A673 (cell line): ENCODE data around the gene PIGL. TPM values are rescaled to one million over a fixed set of nuclear protein-coding genes. Genes with fewer than 3 reads are reported as not detected.
"Not testable (repeated sequence)": the region's sequence is repeated elsewhere in the genome, so short reads cannot be mapped to it uniquely, and the experiment has no call there.

Source experiments
- BruUV-seq: library from RNA; stranded (reverse); fragments of 400-500 nt; replicated peaks from 2 replicates; lab custom pipeline; 2021; lab: Mats Ljungman, UMichigan
- CTCF ChIA-PET: fragments of 300-600 bp; sonication (Branson Sonifier 250); formaldehyde crosslinking; loops from one replicate; lab custom pipeline; 2022; ENCODE audit warnings: antibody characterized with exemption; lab: Charles Lee
- POLR2A ChIA-PET: fragments of 300-600 bp; sonication (Branson Sonifier 250); formaldehyde crosslinking; loops from one replicate; lab custom pipeline; 2022; ENCODE audit warnings: antibody characterized with exemption; ENCODE audit not compliant: low non-redundant PET; lab: Charles Lee
- DNase-seq: peaks from one replicate; pipeline ENCODE4 v3.0.0-alpha.2; 2015; ENCODE audit warnings: low spot score
- H3K27ac ChIP-seq: fragments of 200-600 bp; sonication (generic); 2 replicates; pipeline ENCODE4 v1.5.1; 2016; ENCODE audit warnings: mixed run types, low read depth, mild to moderate bottlenecking, mixed read lengths, antibody characterized with exemption, low read length; ENCODE audit not compliant: poor library complexity, severe bottlenecking
- H3K27me3 ChIP-seq: fragments of 200-600 bp; sonication (generic); replicated peaks from 2 replicates; pipeline ENCODE4 v1.6.1; 2017; ENCODE audit warnings: mixed run types, low read depth, mild to moderate bottlenecking, mixed read lengths, antibody characterized with exemption, low read length; ENCODE audit not compliant: insufficient read depth, poor library complexity
- H3K36me3 ChIP-seq: fragments of 200-600 bp; sonication (generic); 2 replicates; pipeline ENCODE4 v1.6.1; 2016; ENCODE audit warnings: mixed run types, mild to moderate bottlenecking, mixed read lengths, antibody characterized with exemption, low read length; ENCODE audit not compliant: insufficient read depth, poor library complexity, severe bottlenecking
- H3K4me1 ChIP-seq: fragments of 200-600 bp; sonication (generic); 2 replicates; pipeline ENCODE4 v1.6.1; 2017; ENCODE audit warnings: mixed run types, mild to moderate bottlenecking, mixed read lengths, antibody characterized with exemption, low read length; ENCODE audit not compliant: insufficient read depth, poor library complexity, severe bottlenecking
- H3K4me3 ChIP-seq: fragments of 200-600 bp; sonication (generic); 2 replicates; pipeline ENCODE4 v1.5.1; 2016; ENCODE audit warnings: low read depth, mixed run types, mild to moderate bottlenecking, mixed read lengths, low read length; ENCODE audit not compliant: poor library complexity, severe bottlenecking
- H3K9me3 ChIP-seq: fragments of 200-600 bp; sonication (generic); 2 replicates; pipeline ENCODE4 v1.6.1; 2016; ENCODE audit warnings: mixed run types, low read depth, mild to moderate bottlenecking, mixed read lengths, antibody characterized with exemption, low read length; ENCODE audit not compliant: poor library complexity, severe bottlenecking
- EZH2 ChIP-seq: fragments of 200-600 bp; sonication (generic); IDR thresholded peaks from 2 replicates; pipeline ENCODE4 v1.6.1; 2017; ENCODE audit warnings: borderline replicate concordance, low read depth, mild to moderate bottlenecking, mixed read lengths, antibody characterized with exemption, low read length; ENCODE audit not compliant: poor library complexity, severe bottlenecking
- intact Hi-C: fragments of 100-400 bp; cut with micrococcal nuclease; formaldehyde crosslinking; loops from one replicate; pipeline ENCODE4 v1.10.0; 2022; ENCODE audit not compliant: unreplicated experiment
- total RNA-seq: library from RNA; stranded (reverse); gene quantifications from 2 replicates; pipeline ENCODE4 v1.2.3, GENCODE V29; 2021
- TF ChIP-seq, protein P1 (sequence below): fragments of 300-800, 200-600 bp; sonication (generic); conservative IDR thresholded peaks from 2 replicates; pipeline ENCODE4 v1.5.1; 2017; ENCODE audit warnings: low read depth, mild to moderate bottlenecking, antibody characterized with exemption, low read length, moderate library complexity, mixed read lengths

The PIGL gene
- total RNA-seq, 1 experiment from 2014 or later = 31.7 TPM

DNA sequence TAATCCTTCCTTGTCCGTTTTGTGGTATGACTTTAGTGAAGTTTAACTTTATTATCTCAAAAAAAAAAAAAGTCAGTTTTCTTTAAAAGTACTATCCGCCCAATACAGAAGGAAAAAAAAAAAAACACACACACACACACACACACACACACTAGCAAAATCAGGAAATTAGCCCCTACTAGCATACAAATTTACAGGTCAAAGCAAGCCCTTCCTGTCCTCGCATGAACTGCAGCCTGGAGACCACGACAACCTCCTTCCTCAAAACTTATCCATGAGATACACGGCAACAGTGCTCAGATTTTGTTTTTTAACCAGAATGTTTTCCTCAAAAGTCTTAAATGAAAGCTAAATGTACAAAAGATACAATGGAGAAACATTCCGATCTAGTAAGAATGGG, 17.9 kb upstream of the PIGL start:
- Histone ChIP-seq H3K9me3 (no peaks in the 10 kb centered on the region), H3K27ac (no peak overlapping the region), H3K4me1 (peaks cover 21% of the 10 kb centered on the region), H3K4me3 (no peak overlapping the region), H3K36me3 (peaks cover 4% of the 10 kb centered on the region), H3K27me3 (no peaks in the 10 kb centered on the region)
- TF ChIP-seq, protein P1, sequence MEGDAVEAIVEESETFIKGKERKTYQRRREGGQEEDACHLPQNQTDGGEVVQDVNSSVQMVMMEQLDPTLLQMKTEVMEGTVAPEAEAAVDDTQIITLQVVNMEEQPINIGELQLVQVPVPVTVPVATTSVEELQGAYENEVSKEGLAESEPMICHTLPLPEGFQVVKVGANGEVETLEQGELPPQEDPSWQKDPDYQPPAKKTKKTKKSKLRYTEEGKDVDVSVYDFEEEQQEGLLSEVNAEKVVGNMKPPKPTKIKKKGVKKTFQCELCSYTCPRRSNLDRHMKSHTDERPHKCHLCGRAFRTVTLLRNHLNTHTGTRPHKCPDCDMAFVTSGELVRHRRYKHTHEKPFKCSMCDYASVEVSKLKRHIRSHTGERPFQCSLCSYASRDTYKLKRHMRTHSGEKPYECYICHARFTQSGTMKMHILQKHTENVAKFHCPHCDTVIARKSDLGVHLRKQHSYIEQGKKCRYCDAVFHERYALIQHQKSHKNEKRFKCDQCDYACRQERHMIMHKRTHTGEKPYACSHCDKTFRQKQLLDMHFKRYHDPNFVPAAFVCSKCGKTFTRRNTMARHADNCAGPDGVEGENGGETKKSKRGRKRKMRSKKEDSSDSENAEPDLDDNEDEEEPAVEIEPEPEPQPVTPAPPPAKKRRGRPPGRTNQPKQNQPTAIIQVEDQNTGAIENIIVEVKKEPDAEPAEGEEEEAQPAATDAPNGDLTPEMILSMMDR = no peak
- no peak for TF ChIP-seq EZH2
- CTCF ChIA-PET = no interaction called here
- no peak for DNase-seq
- POLR2A ChIA-PET = no interaction called here
- no TSS peak for BruUV-seq
- intact Hi-C loops = no loop called here

DNA sequence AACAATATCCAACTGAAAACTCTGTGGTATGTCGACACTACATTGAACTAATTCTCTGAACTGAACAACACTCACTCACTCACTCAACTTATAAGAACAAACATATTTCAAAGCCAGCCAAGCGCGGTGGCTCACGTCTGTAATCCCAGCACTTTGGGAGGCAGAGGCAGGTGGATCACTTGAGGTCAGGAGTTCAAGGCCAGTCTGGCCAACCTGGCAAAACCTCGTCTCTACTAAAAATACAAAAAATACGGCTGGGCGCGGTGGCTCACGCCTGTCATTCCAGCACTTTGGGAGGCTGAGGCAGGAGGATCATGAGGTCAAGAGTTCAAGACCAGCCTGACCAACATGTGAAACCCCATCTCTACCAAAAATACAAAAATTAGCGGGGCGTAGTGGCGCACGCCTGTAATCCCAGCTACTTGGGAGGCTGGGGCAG, 15.3 kb upstream of the PIGL start:
- H3K36me3 ChIP-seq, BruUV-seq, CTCF ChIA-PET, H3K27me3 ChIP-seq, POLR2A ChIA-PET, H3K27ac ChIP-seq, H3K9me3 ChIP-seq, H3K4me3 ChIP-seq, DNase-seq, intact Hi-C loops: not testable (repeated sequence)
- H3K4me1 ChIP-seq = peaks cover 21% of the 10 kb centered on the region

DNA sequence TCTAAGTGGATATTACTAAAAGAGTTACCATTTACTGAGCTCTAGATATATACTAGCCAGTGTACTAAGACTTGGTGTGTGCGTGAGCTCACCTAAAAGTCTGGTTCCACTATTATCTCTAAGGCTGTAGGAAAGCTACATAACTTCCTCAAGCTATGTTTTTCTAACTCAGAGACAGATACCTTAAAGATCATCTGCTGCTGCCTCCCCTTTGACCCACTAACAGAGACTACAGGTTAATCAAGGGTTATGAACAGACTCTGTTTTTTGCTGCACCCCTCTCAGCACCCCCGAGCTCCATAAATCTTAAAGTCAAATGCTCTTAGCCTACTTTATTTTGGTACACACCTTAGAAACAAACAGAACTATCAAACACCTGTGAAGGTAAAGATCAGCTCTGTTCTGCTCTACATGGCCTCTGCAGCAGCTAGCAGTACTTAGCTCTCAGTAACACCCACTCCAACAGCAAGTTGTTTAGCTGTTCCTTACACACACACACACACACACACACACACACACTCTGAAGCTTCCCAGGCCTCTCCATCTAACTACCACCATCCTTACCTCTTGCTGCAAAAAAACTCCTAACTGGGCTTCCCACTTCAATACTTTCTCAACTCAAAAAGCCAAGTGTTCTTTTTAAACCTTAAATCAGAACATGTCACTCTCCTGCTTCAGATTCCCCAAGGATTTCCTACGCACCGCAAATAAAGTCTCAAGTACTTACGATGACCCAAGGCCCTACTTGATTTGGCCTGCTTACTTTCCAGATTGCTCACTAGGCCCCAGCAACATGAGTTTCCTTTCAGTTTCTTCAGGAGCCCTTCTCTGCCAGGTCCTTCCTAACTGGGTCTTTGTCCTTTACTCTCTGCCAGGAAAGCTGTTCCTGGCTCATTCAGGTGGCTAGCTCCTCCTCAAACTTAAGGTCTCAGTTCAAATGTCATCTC, 14.2 kb upstream of the PIGL start:
- CTCF ChIA-PET, intact Hi-C loops, H3K27me3 ChIP-seq, H3K36me3 ChIP-seq, H3K9me3 ChIP-seq, POLR2A ChIA-PET, DNase-seq, H3K4me3 ChIP-seq, H3K27ac ChIP-seq, BruUV-seq: not testable (repeated sequence)
- peaks cover 21% of the 10 kb centered on the region for H3K4me1 ChIP-seq

DNA sequence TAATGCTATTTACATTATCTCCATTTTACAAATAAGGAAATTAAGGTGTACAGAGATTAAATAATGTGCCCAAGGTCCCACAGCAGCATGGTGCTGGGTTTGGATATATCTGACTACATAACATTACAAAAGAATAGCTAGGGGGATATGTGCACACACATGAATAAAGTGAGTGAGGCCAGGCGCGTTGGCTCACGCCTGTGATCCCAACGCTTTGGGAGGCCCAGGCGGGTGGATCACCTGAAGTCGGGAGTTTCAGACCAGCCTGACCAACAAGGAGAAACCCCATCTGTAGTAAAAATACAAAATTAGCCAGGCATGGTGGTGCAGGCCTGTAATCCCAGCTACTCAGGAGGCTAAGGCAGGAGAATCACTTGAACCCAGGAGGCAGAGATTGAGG, 12.2 kb upstream of the PIGL start:
- BruUV-seq, H3K27me3 ChIP-seq, POLR2A ChIA-PET, intact Hi-C loops, H3K4me3 ChIP-seq, DNase-seq, H3K36me3 ChIP-seq, CTCF ChIA-PET, H3K27ac ChIP-seq, H3K9me3 ChIP-seq: not testable (repeated sequence)
- peaks cover 13% of the 10 kb centered on the region for H3K4me1 ChIP-seq
